HepG2 (cell line): ENCODE measurements around the gene PEX14. TPM values are rescaled to one million over a fixed set of nuclear protein-coding genes. Genes with fewer than 3 reads are reported as not detected.
A peak's percentile ranks its signal among the peaks of the same experiment; 100 is the strongest.

Experiments
- AGO1 ChIP-seq: fragments of 200-400 bp; formaldehyde crosslinking; IDR thresholded peaks from 2 replicates; pipeline ENCODE4 v1.6.1; 2017; ENCODE audit warnings: mild to moderate bottlenecking, low read depth, low read length, moderate library complexity; ENCODE audit not compliant: poor library complexity, severe bottlenecking
- ATF7-NPFF ChIP-seq: sonication (generic); formaldehyde crosslinking; IDR thresholded peaks from 2 replicates; pipeline ENCODE4 v1.8.1; 2023; ENCODE audit warnings: mild to moderate bottlenecking, low read depth, missing genetic modification reagents, moderate library complexity
- BHLHE40 ChIP-seq: IDR thresholded peaks from 2 replicates; pipeline ENCODE4 v1.6.1; 2011; ENCODE audit warnings: low read length, improper control_type of control experiment
- CEBPB ChIP-seq: IDR thresholded peaks from 2 replicates; pipeline ENCODE4 v1.6.1; 2011; ENCODE audit warnings: low read depth, low read length, improper control_type of control experiment, borderline replicate concordance
- GABPA ChIP-seq, 2 experiments: IDR thresholded peaks; 2 replicates each; pipeline ENCODE4 v1.6.1; 2011 to 2016; ENCODE audit warnings: low read depth in 2 of 2, low read length in 1 of 2, missing biosample characterization in 1 of 2, missing genetic modification characterization in 1 of 2
- GLI4 ChIP-seq: sonication (generic); formaldehyde crosslinking; IDR thresholded peaks from 2 replicates; pipeline ENCODE4 v1.5.1; 2020; ENCODE audit warnings: missing genetic modification reagents, mild to moderate bottlenecking, moderate library complexity, borderline replicate concordance
- HNF4G ChIP-seq, 2 experiments: sonication (generic) in 1 of 2; formaldehyde crosslinking in 1 of 2; IDR thresholded peaks; 2 replicates each; pipeline versions ENCODE4 v1.4.0 to v1.6.1; 2011 to 2020; ENCODE audit warnings: borderline replicate concordance in 2 of 2, low read depth in 2 of 2, mild to moderate bottlenecking in 2 of 2, low read length in 1 of 2, missing genetic modification reagents in 1 of 2, moderate library complexity in 1 of 2
- ISX ChIP-seq: sonication (generic); formaldehyde crosslinking; conservative IDR thresholded peaks from 2 replicates; pipeline ENCODE4 v1.5.0; 2020; ENCODE audit warnings: missing genetic modification reagents
- KAT7 ChIP-seq: IDR thresholded peaks from 2 replicates; pipeline ENCODE4 v1.6.1; 2018; ENCODE audit warnings: borderline replicate concordance, missing compliant biosample characterization
- PBX2 ChIP-seq: IDR thresholded peaks from 2 replicates; pipeline ENCODE4 v1.6.1; 2016; ENCODE audit warnings: control low read depth
- RFXANK ChIP-seq: IDR thresholded peaks from 2 replicates; pipeline ENCODE4 v1.6.1; 2016
- SKI ChIP-seq: fragments of 450-650 bp; IDR thresholded peaks from one replicate; pipeline ENCODE4 v1.6.1; 2018; ENCODE audit warnings: mild to moderate bottlenecking; ENCODE audit not compliant: partially characterized antibody
- SSRP1 ChIP-seq: IDR thresholded peaks from 2 replicates; pipeline ENCODE4 v1.6.1; 2016; ENCODE audit warnings: control low read depth
- TAF15 ChIP-seq: fragments of 200-400 bp; formaldehyde crosslinking; IDR thresholded peaks from one replicate; pipeline ENCODE4 v1.6.1; 2018; ENCODE audit warnings: mild to moderate bottlenecking, low read depth, low read length; ENCODE audit not compliant: poor library complexity, severe bottlenecking
- TP53 ChIP-seq: sonication (generic); formaldehyde crosslinking; conservative IDR thresholded peaks from 2 replicates; pipeline ENCODE4 v1.4.0; 2020; ENCODE audit warnings: missing genetic modification reagents
- ZFP41 ChIP-seq: sonication (generic); formaldehyde crosslinking; IDR thresholded peaks from 2 replicates; pipeline ENCODE4 v1.4.0; 2020; ENCODE audit warnings: mild to moderate bottlenecking, missing genetic modification reagents, borderline replicate concordance
- ZNF264 ChIP-seq: sonication (generic); formaldehyde crosslinking; IDR thresholded peaks from 2 replicates; pipeline ENCODE4 v1.4.0; 2020; ENCODE audit warnings: missing genetic modification reagents
- ZNF7 ChIP-seq: IDR thresholded peaks from 2 replicates; pipeline ENCODE4 v1.6.1; 2016; ENCODE audit warnings: missing biosample characterization, missing genetic modification reagents
- ZNF709 ChIP-seq: sonication (generic); formaldehyde crosslinking; IDR thresholded peaks from 2 replicates; pipeline ENCODE4 v1.5.0; 2020; ENCODE audit warnings: mild to moderate bottlenecking, missing genetic modification reagents
- ZNF841 ChIP-seq: sonication (generic); formaldehyde crosslinking; IDR thresholded peaks from 2 replicates; pipeline ENCODE4 v1.8.1; 2023; ENCODE audit warnings: missing genetic modification reagents, borderline replicate concordance
- ZSCAN29 ChIP-seq: sonication (generic); formaldehyde crosslinking; conservative IDR thresholded peaks from 2 replicates; pipeline ENCODE4 v1.4.0; 2020; ENCODE audit warnings: mild to moderate bottlenecking, missing genetic modification reagents
- polyA plus RNA-seq, 8 experiments: library from polyadenylated mRNA; depleted of rRNA in 3 of 8; stranded (reverse) in 7 of 8; unstranded in 1 of 8; fragments of >200 nt; fragmentation: Illumina TruSeq in 4 of 8; extraction: Trizol in 4 of 8; gene quantifications; 2 replicates each; pipeline versions ENCODE4 v1.2.1 to v1.2.3, GENCODE V29; 2011 to 2016; ENCODE audit warnings: low read depth in 4 of 8, missing spikeins in 1 of 8, mixed read lengths in 1 of 8; ENCODE audit not compliant: insufficient read depth in 1 of 8
- total RNA-seq, 5 experiments: library from RNA; depleted of rRNA; stranded (reverse); fragments of >200 nt; fragmentation: Illumina TruSeq; extraction: Trizol; gene quantifications; 2 replicates each; pipeline ENCODE4 v1.2.3, GENCODE V29; 2016; ENCODE audit warnings: low read depth in 1 of 5
- TF ChIP-seq, protein P1 (sequence below): sonication (generic); formaldehyde crosslinking; IDR thresholded peaks from 2 replicates; pipeline ENCODE4 v1.4.0; 2020; ENCODE audit warnings: mild to moderate bottlenecking, missing genetic modification reagents

Gene PEX14
- total and polyA plus RNA-seq, 2 of the 13 experiments (the other 11 are each of a cell fraction or from before 2014, with no cell fraction given), result 6.5 to 9.9 TPM

DNA sequence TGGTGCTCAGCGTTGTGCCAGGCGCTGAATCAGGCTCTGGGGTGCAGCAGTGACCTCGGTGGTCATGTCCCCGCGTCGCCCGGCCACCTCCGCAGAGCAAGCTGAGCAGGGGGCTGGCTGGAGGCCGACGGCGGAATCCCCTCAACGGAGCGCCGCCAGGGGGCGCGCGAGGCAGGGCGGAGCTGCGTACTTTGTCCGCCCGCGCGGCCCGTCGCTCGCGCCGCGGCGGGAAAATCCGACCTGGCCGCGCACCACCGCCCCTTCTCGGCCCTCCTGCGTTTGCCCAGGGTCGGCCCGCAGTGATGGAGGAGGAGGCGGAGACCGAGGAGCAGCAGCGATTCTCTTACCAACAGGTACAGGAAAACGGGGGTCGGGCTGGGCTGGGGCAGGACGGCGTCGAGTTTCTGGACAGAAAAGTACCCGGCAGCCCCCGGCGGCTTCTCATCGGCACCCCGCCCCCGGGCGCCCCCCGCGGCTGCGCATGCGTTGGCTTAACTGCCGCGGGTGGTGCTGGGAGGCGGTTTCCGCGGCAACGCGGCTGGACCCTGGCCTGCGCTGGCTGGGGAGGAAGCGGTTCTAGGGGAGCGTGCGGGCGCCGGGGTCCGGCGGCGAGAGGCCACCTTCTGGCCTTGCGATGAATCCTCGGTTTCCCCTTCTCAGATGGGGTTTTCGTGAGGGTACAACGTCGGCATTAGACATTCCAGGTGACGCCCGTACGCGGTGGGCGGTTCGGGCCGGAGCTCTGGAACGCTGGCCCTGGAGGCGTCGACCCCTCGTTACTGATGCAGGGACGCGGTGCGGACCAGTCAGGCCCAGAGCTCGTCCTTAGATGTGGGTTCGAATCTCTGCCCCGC lies 44.3 kb upstream of the PEX14 start, which contains the start of gene CENPS (continued):
- TF ChIP-seq SKI (no peak), ZNF841 (peak; percentile 94), CEBPB (no peak), RFXANK (peak; percentile 68; the same call in 1 of the 2 replicates), BHLHE40 (no peak), ISX (CRISPR knock-in tag) (0 out of 2 replicates have a peak, but pooled peaks have one; percentile 13), TAF15 (peak; percentile 32), GLI4 (CRISPR knock-in tag) (peak; percentile 93; the same call in 1 of the 2 replicates), AGO1 (peak; percentile 59), ZNF264 (CRISPR knock-in tag) (peak; percentile 68; the same call in 1 of the 2 replicates), SSRP1 (CRISPR knock-in tag) (no peak), ATF7-NPFF (CRISPR knock-in tag) (peak; percentile 99), TP53 (CRISPR knock-in tag) (no peak), ZNF709 (peak; percentile 82; the same call in 1 of the 2 replicates), GABPA (IDR thresholded peaks at IDR 0.05; ENCODE audit: low read depth, low read length) (no peak), GABPA (CRISPR knock-in tag; IDR thresholded peaks at IDR 0.05; ENCODE audit: low read depth) (no peak), KAT7 (CRISPR knock-in tag) (peak; percentile 94; the same call in 1 of the 2 replicates), ZFP41 (CRISPR knock-in tag) (no peak; the same call in 1 of the 2 replicates), ZNF7 (CRISPR knock-in tag) (no peak), PBX2 (CRISPR knock-in tag) (no peak), ZSCAN29 (CRISPR knock-in tag) (no peak), HNF4G (IDR thresholded peaks at IDR 0.05; ENCODE audit: borderline replicate concordance, low read depth, low read length) (peak; percentile 45; the same call in 1 of the 2 replicates), HNF4G (CRISPR knock-in tag; IDR thresholded peaks at IDR 0.05; ENCODE audit: borderline replicate concordance, low read depth) (0 out of 2 replicates have a peak, but pooled peaks have one; percentile 30)
- TF ChIP-seq, protein P1, sequence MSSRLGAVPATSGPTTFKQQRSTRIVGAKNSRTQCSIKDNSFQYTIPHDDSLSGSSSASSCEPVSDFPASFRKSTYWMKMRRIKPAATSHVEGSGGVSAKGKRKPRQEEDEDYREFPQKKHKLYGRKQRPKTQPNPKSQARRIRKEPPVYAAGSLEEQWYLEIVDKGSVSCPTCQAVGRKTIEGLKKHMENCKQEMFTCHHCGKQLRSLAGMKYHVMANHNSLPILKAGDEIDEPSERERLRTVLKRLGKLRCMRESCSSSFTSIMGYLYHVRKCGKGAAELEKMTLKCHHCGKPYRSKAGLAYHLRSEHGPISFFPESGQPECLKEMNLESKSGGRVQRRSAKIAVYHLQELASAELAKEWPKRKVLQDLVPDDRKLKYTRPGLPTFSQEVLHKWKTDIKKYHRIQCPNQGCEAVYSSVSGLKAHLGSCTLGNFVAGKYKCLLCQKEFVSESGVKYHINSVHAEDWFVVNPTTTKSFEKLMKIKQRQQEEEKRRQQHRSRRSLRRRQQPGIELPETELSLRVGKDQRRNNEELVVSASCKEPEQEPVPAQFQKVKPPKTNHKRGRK, result no peak
